Fibroblast of pulmonary artery (primary cell): Measurements from ENCODE around the gene IHH.
A peak's percentile ranks its signal among the peaks of the same experiment; 100 is the strongest.

ENCODE experiments used
- DNase-seq: peaks from one replicate; pipeline ENCODE4 v3.0.0-alpha.2; 2010; ENCODE audit warnings: low read depth
- H3K4me3 ChIP-seq: replicated peaks from 2 replicates; pipeline ENCODE4 v1.5.1; 2011; ENCODE audit warnings: low read depth, mild to moderate bottlenecking, control low read depth, low read length, moderate library complexity
- CTCF ChIP-seq: IDR thresholded peaks from 2 replicates; pipeline ENCODE4 v1.5.1; 2011; ENCODE audit warnings: mild to moderate bottlenecking, control low read depth, low read length, inconsistent platforms; ENCODE audit errors: missing control alignments

The IHH gene

GRCh38 chr2:219078126-219078525, 17.4 kb upstream of the IHH start:
- no peak for DNase-seq
- TF ChIP-seq CTCF: peak; percentile 24
- no peak overlapping the region for H3K4me3 ChIP-seq

GRCh38 chr2:219076253-219076652, 15.5 kb upstream of the IHH start:
- no peak overlapping the region for H3K4me3 ChIP-seq
- no peak for DNase-seq
- no peak for TF ChIP-seq CTCF

GRCh38 chr2:219073413-219074129, 12.8 kb upstream of the IHH start:
- no peak overlapping the region for H3K4me3 ChIP-seq
- peak; percentile 72 for TF ChIP-seq CTCF
- peak; percentile 81 for DNase-seq

GRCh38 chr2:219072741-219073250, 12.1 kb upstream of the IHH start:
- DNase-seq: no peak
- no peak for TF ChIP-seq CTCF
- H3K4me3 ChIP-seq: no peak overlapping the region

- H3K4me3 ChIP-seq: no peak overlapping the region
- TF ChIP-seq CTCF: no peak
- DNase-seq: no peak
Observed at GRCh38 chr2:219071131-219071816, 10.6 kb upstream of the IHH start.

- DNase-seq: no peak
- no peak overlapping the region for H3K4me3 ChIP-seq
- no peak for TF ChIP-seq CTCF
Observed at GRCh38 chr2:219065484-219065883, 4.8 kb upstream of the IHH start.
